H1 (cell line): ENCODE results near the gene ARHGAP12. TPM values are rescaled to one million over a fixed set of nuclear protein-coding genes. Genes with fewer than 3 reads are reported as not detected.

Experiments
- ATF3 ChIP-seq: IDR thresholded peaks from 2 replicates; pipeline ENCODE4 v1.6.1; 2011; ENCODE audit warnings: low read depth, mild to moderate bottlenecking, low read length; ENCODE audit not compliant: insufficient read depth
- BRCA1 ChIP-seq: IDR thresholded peaks from 2 replicates; pipeline ENCODE4 v1.6.1; 2012; ENCODE audit warnings: low read depth, low read length, improper control_type of control experiment
- HDAC2 ChIP-seq, 2 experiments: fragments of 300-600 bp in 1 of 2; sonication (generic) in 1 of 2; IDR thresholded peaks; 2 replicates each; pipeline ENCODE4 v1.6.1; 2011 to 2012; ENCODE audit warnings: low read depth in 2 of 2, low read length in 2 of 2, mild to moderate bottlenecking in 2 of 2, moderate library complexity in 2 of 2, borderline replicate concordance in 1 of 2, inconsistent platforms in 1 of 2
- polyA plus RNA-seq, 7 experiments: library from polyadenylated mRNA; depleted of rRNA in 3 of 7; stranded (reverse) in 5 of 7; unstranded in 2 of 7; fragments of >200 nt in 5 of 7; fragments of 200-250 nt in 2 of 7; gene quantifications; 1 replicate in 5 of 7; 2 replicates in 1 of 7; 4 replicates in 1 of 7; pipeline versions ENCODE4 v1.2.1 to v1.2.3, GENCODE V29; 2011 to 2013; ENCODE audit warnings: missing spikeins in 2 of 7, mixed read lengths in 2 of 7
- total RNA-seq: library from RNA; stranded (reverse); fragmentation: NEBNext Ultra II Directional; extraction: Animal tissue kit (Norgen Biotek cat#: 25700); gene quantifications from 2 replicates; pipeline ENCODE4 v1.2.1, GENCODE V29; 2021

ARHGAP12 gene
- total and polyA plus RNA-seq, 2 of the 8 experiments (the other 6 are each of a cell fraction or from before 2014, with no cell fraction given): 10.1 to 39.0 TPM

GRCh38 chr10:31780717-31781116 lies 147.9 kb downstream of the ARHGAP12 start (continued):
- TF ChIP-seq ATF3: no peak
- TF ChIP-seq HDAC2 (IDR thresholded peaks at IDR 0.05; ENCODE audit: borderline replicate concordance in 1 of 2, low read depth in 2 of 2, low read length in 2 of 2): no peak
- no peak for TF ChIP-seq BRCA1
